Astrocyte (in vitro differentiated cells and primary cell): ENCODE measurements around the gene PIP4K2A. TPM values are rescaled to one million over a fixed set of nuclear protein-coding genes. Genes with fewer than 3 reads are reported as not detected.

Source experiments
- DNase-seq: peaks from one replicate; pipeline ENCODE4 v3.0.0-alpha.2; 2010; ENCODE audit warnings: low read depth
- FAIRE-seq: peaks from 2 replicates; lab custom pipeline; 2011; peaks lifted over from hg19 to GRCh38; lab: Jason Lieb, UNC
- H2AFZ ChIP-seq: 2 replicates; pipeline ENCODE4 v1.6.0; 2012; ENCODE audit warnings: low read depth, low read length, inconsistent platforms
- H3K27ac ChIP-seq: 2 replicates; pipeline ENCODE4 v1.5.1; 2011; ENCODE audit warnings: low read depth, low read length, inconsistent platforms
- H3K27me3 ChIP-seq: 2 replicates; pipeline ENCODE4 v1.6.0; 2011; ENCODE audit warnings: low read length, inconsistent platforms; ENCODE audit not compliant: insufficient read depth
- H3K36me3 ChIP-seq: 2 replicates; pipeline ENCODE4 v1.5.1; 2011; ENCODE audit warnings: low read length, inconsistent platforms; ENCODE audit not compliant: insufficient read depth
- H3K4me1 ChIP-seq: 2 replicates; pipeline ENCODE4 v1.5.1; 2011; ENCODE audit warnings: low read length, inconsistent platforms; ENCODE audit not compliant: insufficient read depth
- H3K4me2 ChIP-seq: 2 replicates; pipeline ENCODE4 v1.6.0; 2012; ENCODE audit warnings: low read length, inconsistent platforms
- H3K4me3 ChIP-seq: 2 replicates; pipeline ENCODE4 v1.5.1; 2011; ENCODE audit warnings: low read depth, mild to moderate bottlenecking, low read length, inconsistent platforms; ENCODE audit not compliant: insufficient read depth
- H3K79me2 ChIP-seq: 2 replicates; pipeline ENCODE4 v1.6.0; 2012; ENCODE audit warnings: mild to moderate bottlenecking, low read length, inconsistent platforms; ENCODE audit not compliant: insufficient read depth
- H3K9ac ChIP-seq: 2 replicates; pipeline ENCODE4 v1.6.0; 2012; ENCODE audit warnings: mild to moderate bottlenecking, low read length, inconsistent platforms
- H3K9me3 ChIP-seq: 2 replicates; pipeline ENCODE4 v1.5.1; 2012; ENCODE audit warnings: low read depth, mild to moderate bottlenecking, low read length, inconsistent platforms; ENCODE audit not compliant: insufficient read depth
- H4K20me1 ChIP-seq: 2 replicates; pipeline ENCODE4 v1.6.0; 2012; ENCODE audit warnings: low read length, inconsistent platforms; ENCODE audit not compliant: insufficient read depth
- H3K27ac Mint-ChIP-seq: one replicate; pipeline ENCODE4 v1.8.0; 2021; ENCODE audit warnings: mild to moderate bottlenecking, mixed read lengths; ENCODE audit not compliant: unreplicated experiment
- H3K27me3 Mint-ChIP-seq: one replicate; pipeline ENCODE4 v1.8.0; 2021; ENCODE audit warnings: low read depth, mixed read lengths; ENCODE audit not compliant: unreplicated experiment
- H3K36me3 Mint-ChIP-seq: one replicate; pipeline ENCODE4 v1.8.0; 2021; ENCODE audit warnings: low read depth, mixed read lengths; ENCODE audit not compliant: unreplicated experiment
- H3K4me1 Mint-ChIP-seq: one replicate; pipeline ENCODE4 v1.8.0; 2021; ENCODE audit warnings: low read depth, mixed read lengths; ENCODE audit not compliant: unreplicated experiment
- H3K4me3 Mint-ChIP-seq: one replicate; pipeline ENCODE4 v1.8.0; 2021; ENCODE audit warnings: mild to moderate bottlenecking, moderate library complexity, mixed read lengths; ENCODE audit not compliant: unreplicated experiment
- H3K9me3 Mint-ChIP-seq: one replicate; pipeline ENCODE4 v1.8.0; 2021; ENCODE audit warnings: mild to moderate bottlenecking, mixed read lengths; ENCODE audit not compliant: unreplicated experiment
- CTCF ChIP-seq: IDR thresholded peaks from 2 replicates; pipeline ENCODE4 v1.5.1; 2011; ENCODE audit warnings: low read depth, mild to moderate bottlenecking, inconsistent platforms, low read length, moderate library complexity; ENCODE audit not compliant: insufficient read depth
- EZH2 ChIP-seq: IDR thresholded peaks from 2 replicates; pipeline ENCODE4 v1.6.1; 2012; ENCODE audit warnings: mild to moderate bottlenecking, low read length, inconsistent platforms; ENCODE audit not compliant: insufficient read depth
- total RNA-seq: library from RNA; stranded (reverse); gene quantifications from 2 replicates; pipeline ENCODE4 v1.2.1, GENCODE V29; 2021

The PIP4K2A gene
- total RNA-seq, 1 donor from 2014 or later, result 36.8 TPM

- Histone ChIP-seq H3K9me3 (no peaks in the 10 kb centered on the region), H3K36me3 (no peaks in the 10 kb centered on the region), H3K4me2 (no peak overlapping the region), H4K20me1 (peaks cover 74% of the 10 kb centered on the region), H3K27me3 (no peaks in the 10 kb centered on the region), H2AFZ (no peak overlapping the region), H3K27ac (no peak overlapping the region), H3K9ac (no peak overlapping the region), H3K79me2 (peaks cover 88% of the 10 kb centered on the region), H3K4me3 (no peak overlapping the region), H3K4me1 (peaks cover 15% of the 10 kb centered on the region)
- FAIRE-seq (no peak), DNase-seq (no peak)
- TF ChIP-seq CTCF (no peak), EZH2 (no peak)
- H3K27ac Mint-ChIP-seq, result no peak overlapping the region
- H3K9me3 Mint-ChIP-seq, result peaks cover 1% of the 10 kb centered on the region
- no peaks in the 10 kb centered on the region for H3K27me3 Mint-ChIP-seq
- H3K4me3 Mint-ChIP-seq, result no peak overlapping the region
- H3K36me3 Mint-ChIP-seq, result peaks cover 2% of the 10 kb centered on the region
- H3K4me1 Mint-ChIP-seq, result peaks cover 18% of the 10 kb centered on the region
Measured at GRCh38 chr10:22710139-22710745, 4.1 kb downstream of the PIP4K2A start.

GRCh38 chr10:22708772-22709171, 5.6 kb downstream of the PIP4K2A start:
- Histone ChIP-seq H3K9ac (no peak overlapping the region), H3K9me3 (no peaks in the 10 kb centered on the region), H3K4me3 (no peak overlapping the region), H3K27me3 (no peaks in the 10 kb centered on the region), H3K79me2 (peaks cover 99% of the 10 kb centered on the region), H3K36me3 (no peaks in the 10 kb centered on the region), H4K20me1 (peaks cover 88% of the 10 kb centered on the region), H3K4me1 (peaks cover 15% of the 10 kb centered on the region), H3K27ac (no peak overlapping the region), H2AFZ (no peak overlapping the region), H3K4me2 (no peak overlapping the region)
- peaks cover 1% of the 10 kb centered on the region for H3K9me3 Mint-ChIP-seq
- DNase-seq (no peak), FAIRE-seq (no peak)
- peaks cover 19% of the 10 kb centered on the region for H3K4me1 Mint-ChIP-seq
- no peak overlapping the region for H3K4me3 Mint-ChIP-seq
- TF ChIP-seq CTCF (no peak), EZH2 (no peak)
- no peak overlapping the region for H3K27ac Mint-ChIP-seq
- no peaks in the 10 kb centered on the region for H3K27me3 Mint-ChIP-seq
- H3K36me3 Mint-ChIP-seq, result peaks cover 4% of the 10 kb centered on the region

- Histone ChIP-seq H3K27ac (no peak overlapping the region), H3K9ac (no peak overlapping the region), H3K9me3 (no peaks in the 10 kb centered on the region), H4K20me1 (peaks cover 94% of the 10 kb centered on the region), H2AFZ (no peak overlapping the region), H3K4me2 (no peak overlapping the region), H3K4me3 (no peak overlapping the region), H3K79me2 (peaks cover 100% of the 10 kb centered on the region), H3K27me3 (no peaks in the 10 kb centered on the region), H3K4me1 (no peaks in the 10 kb centered on the region), H3K36me3 (no peaks in the 10 kb centered on the region)
- no peak overlapping the region for H3K27ac Mint-ChIP-seq
- TF ChIP-seq CTCF (no peak), EZH2 (no peak)
- H3K9me3 Mint-ChIP-seq, result peaks cover 1% of the 10 kb centered on the region
- no peaks in the 10 kb centered on the region for H3K27me3 Mint-ChIP-seq
- no peak overlapping the region for H3K4me3 Mint-ChIP-seq
- peaks cover 14% of the 10 kb centered on the region for H3K4me1 Mint-ChIP-seq
- DNase-seq, result no peak
- H3K36me3 Mint-ChIP-seq, result peaks cover 4% of the 10 kb centered on the region
- no peak for FAIRE-seq
Measured at GRCh38 chr10:22705527-22705926, 8.9 kb downstream of the PIP4K2A start.
